GM19468 (cell line): Measurements from ENCODE around the gene HELQ.
A peak's percentile ranks its signal among the peaks of the same experiment; 100 is the strongest.
"Not testable (repeated sequence)": the region's sequence is repeated elsewhere in the genome, so short reads cannot be mapped to it uniquely, and the experiment has no call there.

Source experiments
- ATAC-seq: cut with Tn5 transposase; IDR thresholded peaks from one replicate; pipeline ENCODE4 v1.9.1; 2021; ENCODE audit warnings: mild to moderate bottlenecking, moderate library complexity, moderate number of reproducible peaks; ENCODE audit not compliant: unreplicated experiment; ENCODE audit errors: extremely low read depth

The HELQ gene

DNA sequence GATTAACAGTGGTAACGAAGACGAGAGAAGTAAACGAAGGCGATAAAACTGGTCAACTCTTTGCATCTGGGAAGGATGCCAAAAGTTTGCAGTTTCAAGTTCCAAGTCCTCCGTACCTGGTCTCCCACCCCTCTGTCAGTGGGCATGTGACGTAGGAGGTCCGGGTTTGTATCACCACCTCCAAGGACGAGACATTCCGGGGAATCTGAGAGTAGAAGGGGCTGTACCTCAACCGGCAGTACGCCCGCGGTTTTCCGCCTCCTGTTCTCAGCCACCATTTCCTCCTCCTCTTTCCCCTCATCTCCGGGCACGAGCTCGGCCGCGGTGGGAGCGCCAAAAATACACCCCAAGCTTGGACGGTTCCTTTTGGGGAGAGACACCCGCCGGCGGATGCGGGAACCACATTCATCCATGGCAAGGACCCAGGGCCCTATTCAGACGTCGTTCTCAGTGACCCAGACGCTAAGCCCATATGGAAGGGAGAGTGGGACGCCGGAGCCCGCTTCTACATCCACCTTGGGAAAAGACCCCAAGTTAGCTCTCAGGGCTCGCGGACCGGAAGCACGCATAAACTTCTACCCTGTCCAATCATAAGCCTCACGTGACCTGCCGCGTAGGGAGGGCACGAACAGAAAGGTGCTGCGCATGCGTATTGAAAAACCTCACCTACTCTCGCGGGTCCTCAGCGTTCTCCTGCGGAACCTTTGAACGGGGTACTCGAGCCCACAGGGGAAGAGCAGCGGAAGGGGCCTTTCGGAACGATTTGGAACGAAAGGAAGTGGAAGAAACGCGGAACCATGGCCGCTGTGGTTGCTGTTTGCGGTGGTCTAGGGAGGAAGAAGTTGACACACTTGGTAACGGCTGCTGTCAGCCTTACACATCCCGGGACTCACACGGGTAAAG, at the start of gene HELQ, which contains the start of gene MRPS18C:
TSS of gene HELQ (minus strand) at position 543 of the 903 bp plus-strand sequence. CDS start at position 413, 130 bp downstream.
TSS of gene MRPS18C (plus strand) at position 778 of the 903 bp plus-strand sequence. CDS start at position 798, 20 bp downstream.
- peak; percentile 99 for ATAC-seq

DNA sequence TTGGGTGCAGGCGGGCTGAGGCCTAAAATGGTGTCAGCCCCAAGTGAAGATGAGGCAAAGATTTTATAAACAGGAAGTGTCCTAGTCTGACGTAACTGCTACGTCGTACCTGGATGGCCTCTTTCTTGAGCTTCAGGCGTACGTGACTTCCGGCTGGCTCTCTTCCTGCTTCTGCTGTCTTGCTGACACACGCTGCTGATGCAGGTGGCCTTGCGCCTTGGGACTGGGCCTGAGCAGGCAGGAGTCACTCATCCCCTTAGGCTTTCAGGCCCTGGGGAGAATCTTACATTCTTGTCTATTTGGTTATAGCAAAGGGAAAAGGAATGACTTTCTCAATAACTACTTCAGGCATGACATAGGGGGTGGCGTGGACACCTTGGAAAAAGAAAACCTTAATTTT, 49.4 kb upstream of the HELQ start:
- ATAC-seq: no peak

DNA sequence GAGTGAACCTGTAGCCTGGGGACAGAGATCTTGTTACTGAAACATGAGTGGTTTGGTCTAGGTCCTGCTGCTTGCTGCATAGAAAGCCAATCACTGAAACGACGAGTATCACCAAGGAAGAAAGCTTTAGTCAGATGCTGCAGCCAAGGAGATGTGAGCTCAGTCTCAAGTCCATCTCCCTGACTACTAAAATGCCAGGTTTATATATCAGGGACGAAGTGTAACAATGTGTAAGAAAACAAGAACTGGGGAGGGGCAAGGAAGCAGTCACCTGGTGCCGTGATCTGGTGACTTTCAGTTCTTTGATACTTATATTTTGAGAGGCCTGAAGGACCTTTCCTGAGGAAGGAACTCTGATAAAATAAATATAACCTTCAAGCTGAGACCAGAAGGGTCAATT, 48.9 kb upstream of the HELQ start:
- ATAC-seq: no peak

- no peak for ATAC-seq
These were observed 48.4 kb upstream of the HELQ start for GRCh38 chr4:83503974-83504373.

DNA sequence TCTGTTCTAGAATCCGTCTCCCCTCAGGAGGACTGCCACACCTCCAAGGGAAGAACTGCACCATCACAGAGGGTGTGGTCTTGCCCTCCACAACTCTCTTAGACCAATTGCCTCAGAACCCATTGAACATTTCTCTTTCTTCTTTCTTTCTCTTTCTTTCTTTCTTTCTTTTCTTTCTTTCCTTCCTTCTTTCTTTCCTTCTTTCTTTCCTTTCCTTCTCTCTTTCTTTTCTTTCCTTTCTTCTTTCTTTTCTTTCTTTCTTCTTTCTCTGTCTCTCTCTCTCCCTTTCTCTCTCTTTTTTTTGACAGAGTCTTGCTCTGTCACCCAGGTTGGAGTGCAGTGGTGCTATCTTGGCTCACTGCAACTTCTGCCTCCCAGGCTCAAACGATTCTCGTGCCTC, 46.0 kb upstream of the HELQ start:
- not testable (repeated sequence) for ATAC-seq

DNA sequence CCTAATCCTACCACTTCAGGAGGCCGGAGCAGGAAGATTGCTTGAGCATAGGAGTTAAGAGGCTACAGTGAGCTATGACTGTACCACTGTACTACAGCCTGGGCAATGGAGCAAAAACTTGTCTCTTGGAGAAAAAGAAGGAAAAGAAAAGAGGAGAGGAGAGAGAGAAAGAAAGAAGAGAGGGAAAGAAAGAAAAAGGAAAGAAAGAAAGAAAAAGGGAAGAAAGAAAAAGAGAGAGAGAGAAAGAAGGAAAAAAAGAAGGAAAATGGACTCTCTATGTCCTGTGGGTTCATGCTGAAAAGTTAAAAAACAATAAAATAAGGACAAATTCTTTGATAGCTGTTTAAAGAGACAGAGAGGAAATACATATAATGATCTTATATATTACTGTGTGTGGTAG, 42.6 kb upstream of the HELQ start:
- no peak for ATAC-seq

- ATAC-seq: not testable (repeated sequence)
These were observed 40.7 kb upstream of the HELQ start for GRCh38 chr4:83496085-83496917.

GRCh38 chr4:83490876-83491450, 35.3 kb upstream of the HELQ start:
- ATAC-seq: no peak

DNA sequence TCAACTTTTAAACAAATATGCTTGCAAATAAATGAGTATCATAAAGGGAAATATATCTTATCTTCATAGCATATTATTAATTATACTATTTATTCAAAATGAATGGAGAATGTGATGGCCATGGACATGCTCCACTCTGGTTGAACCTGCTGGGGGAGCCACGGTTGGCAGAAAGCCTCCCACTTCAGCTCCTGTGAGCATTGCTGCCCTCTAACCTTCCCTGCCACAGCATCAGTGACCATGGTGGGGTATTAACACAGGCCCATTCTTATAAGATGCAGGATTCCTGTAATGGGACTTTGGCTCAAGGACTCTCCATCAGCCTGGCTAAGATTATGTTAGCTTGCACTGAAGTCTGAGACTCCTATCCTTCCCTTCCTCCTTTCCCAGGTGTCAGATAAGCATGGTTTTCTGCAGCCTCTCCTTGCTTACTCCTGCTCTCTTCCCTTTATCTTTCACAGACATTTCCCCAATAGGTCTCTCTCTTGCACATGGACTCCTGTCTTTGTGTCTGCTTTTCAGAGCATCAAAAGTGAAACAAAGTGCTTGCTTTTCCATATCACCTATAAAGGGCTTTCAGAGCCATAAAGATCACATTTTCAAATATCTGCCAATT, 34.2 kb upstream of the HELQ start:
- no peak for ATAC-seq

- no peak for ATAC-seq
These were observed 31.0 kb upstream of the HELQ start for GRCh38 chr4:83486457-83487129.

DNA sequence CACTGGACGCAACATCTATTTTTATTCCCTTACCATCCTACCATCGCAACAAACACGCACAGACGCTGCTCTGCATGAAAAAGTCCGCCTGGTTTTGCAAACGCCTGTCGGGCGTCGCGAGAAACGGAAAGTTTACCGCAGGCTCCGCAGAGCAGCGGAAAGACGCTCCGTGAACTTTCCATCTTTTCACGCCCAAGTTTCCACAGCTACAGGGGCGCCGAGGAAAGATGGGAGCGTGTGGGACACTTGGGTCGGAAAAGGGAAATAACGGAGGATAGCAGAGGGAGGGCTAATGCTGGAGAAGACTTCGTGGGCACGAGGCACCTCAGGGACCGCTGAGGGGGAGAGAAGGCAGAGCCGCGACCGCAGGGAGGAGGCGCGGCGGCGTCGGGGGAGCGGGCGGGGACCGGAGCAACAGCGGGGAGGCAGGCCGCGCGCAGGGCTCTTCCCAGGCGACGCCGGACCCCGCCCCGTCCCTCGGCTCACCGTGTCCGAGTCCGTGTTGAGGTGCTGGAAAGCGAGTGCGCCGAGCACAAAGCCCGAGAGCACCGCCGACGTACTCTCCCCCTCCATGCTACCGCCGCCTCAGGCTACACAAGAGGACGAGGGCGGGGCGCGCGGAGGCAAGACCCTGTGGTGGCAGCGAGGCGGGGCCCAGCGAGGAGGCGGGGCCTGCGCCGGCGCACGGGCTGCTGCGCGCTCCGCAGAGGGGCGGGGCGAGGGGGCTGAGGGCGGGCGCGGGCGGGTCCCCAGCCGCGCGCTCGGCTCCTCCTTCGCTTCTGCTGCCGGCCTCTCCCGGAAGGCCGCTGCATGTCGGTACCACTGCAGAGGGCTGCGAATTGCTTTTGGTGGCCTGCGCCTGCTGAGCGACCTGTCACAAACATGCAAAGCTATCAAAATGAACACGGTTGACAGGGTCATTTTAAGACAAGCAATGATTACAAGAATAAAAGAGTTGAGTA, 29.2 kb upstream of the HELQ start, which contains the start of gene ABRAXAS1:
TSS of gene ABRAXAS1 (minus strand) at position 601 of the 962 bp plus-strand sequence. CDS start at position 573, 28 bp downstream.
- ATAC-seq: peak; percentile 98

DNA sequence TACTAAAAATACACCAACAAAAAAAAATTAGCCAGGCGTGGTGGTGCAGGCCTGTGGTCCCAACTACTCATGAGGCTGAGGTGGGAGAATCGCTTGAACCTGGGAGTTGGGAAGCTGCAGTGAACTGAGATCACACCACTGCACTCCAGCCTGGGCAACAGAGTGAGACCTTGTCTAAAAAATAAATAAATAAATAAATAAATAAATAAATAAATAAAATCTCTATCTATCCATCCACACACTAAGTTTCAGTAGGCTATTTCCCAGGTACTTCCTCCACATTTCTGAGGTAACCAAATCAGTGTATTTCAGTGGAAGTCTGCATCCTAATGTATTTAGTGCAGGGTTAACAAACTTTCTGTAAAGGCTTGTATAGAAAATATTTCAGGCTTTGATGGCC, 18.3 kb upstream of the HELQ start:
- no peak for ATAC-seq

- no peak for ATAC-seq
These were observed 17.8 kb upstream of the HELQ start for GRCh38 chr4:83473423-83473822.

- no peak for ATAC-seq
These were observed 520 bp upstream of the HELQ start for GRCh38 chr4:83456184-83456501.

DNA sequence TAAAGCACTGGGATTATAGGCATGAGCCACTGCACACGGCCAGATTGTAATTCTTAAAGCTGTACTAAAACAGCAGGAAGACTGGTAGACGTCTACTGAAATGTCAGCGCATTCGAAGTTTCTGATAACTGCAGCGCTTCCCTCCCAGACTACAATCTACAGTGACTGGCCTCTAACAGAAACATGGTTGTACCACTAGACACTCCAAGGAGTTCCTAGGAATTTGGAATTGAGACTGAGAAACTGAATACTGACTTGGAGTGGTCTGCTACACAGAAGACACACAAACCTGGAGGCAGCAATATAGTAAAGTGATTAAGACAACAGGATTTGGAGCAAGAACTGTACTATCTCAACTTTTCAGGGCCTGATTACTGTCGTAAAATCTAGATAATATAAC, 937 bp downstream of the HELQ start:
- ATAC-seq: no peak

DNA sequence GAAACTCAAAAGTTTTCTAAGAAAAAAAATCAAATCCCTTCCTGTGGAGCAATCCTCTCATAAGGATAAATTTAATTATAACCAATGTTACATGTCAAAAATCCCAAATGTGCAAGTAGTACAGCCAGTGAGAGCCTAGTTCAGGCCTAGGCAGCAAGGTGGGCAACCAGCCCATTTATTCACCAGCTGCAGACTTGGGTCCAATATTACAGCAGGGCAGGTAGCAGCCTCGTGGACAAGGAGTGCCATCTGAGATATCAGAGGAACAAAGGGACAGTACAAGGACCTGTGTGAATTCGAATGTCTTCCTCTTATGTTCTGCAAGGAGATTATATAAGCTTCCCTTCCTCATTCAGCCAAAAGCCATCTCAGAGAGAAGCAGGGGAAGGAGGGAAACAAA, 6.6 kb downstream of the HELQ start:
- no peak for ATAC-seq

GRCh38 chr4:83440899-83441298, 14.7 kb downstream of the HELQ start:
- no peak for ATAC-seq

- ATAC-seq: no peak
These were observed 15.3 kb downstream of the HELQ start for GRCh38 chr4:83440148-83440814.
